ENCODE measurements around the gene PILRA. TPM values are rescaled to one million over a fixed set of nuclear protein-coding genes. Genes with fewer than 3 reads are reported as not detected.
"Not testable (repeated sequence)": the region's sequence is repeated elsewhere in the genome, so short reads cannot be mapped to it uniquely, and the experiment has no call there.

The PILRA gene
- total and polyA plus RNA-seq, 10 of the 15 experiments (the other 5 are each of a cell fraction or from before 2014, with no cell fraction given): 6.6 to 43.3 (median 11.5) TPM

DNA sequence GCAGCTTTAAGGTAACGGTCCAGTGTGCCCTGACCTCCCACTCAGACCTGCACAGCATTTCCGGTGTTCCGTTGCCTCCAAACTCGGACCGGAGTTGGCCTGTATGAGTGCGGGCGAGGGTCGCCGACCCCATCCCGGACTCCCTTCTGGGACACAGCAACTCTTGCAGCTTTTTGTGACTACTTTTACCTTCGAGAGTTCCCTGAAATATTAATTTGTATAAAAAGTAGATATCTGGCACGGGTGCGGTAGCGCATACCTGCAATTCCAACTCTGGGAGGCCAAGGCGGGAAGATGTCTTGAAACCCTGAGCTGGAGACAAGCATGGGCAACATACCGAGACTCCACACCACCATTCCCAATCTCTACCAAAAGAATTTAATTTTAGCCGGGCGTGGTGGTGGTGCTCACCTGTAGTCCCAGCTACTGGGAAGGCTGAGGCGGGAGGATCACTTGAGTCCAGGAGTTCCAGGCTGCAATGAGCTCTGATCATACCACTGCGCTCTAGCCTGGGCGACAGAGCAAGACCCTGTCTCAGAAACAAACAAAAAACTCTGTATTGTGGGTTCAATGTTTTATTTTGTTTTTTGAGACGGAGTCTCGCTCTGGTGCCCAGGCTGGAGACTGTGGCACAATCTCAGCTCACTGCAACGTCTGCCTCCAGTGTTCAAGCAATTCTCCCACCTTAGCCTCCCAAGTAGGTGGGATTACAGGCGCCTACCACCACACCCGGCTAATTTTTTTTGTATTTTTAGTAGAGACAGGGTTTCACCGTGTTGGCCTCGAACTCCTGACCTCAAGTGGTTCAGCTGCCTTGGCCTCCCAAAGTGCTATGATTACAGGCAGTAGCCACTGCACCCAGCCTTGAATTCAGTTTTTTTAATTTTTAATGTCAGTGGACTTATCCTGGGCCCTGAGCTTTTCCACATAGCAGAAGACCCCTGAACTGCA is 64.1 kb downstream of the PILRA start:
- ATAC-seq: no peak
- CTCF ChIA-PET: interaction anchor here (0.6 to 2.8 kb wide), 7 partner anchors 13 to 299 kb away, joined by 3 to 13 read pairs (median 3); partner anchors contain the start of genes FBXO24 and LRCH4
- peaks cover 26% of the 10 kb centered on the region for H3K79me2 ChIP-seq (ENCODE audit: control insufficient read depth, insufficient read depth, low read length)
- peak overlapping the region; percentile 56 for H3K4me3 ChIP-seq
- intact Hi-C loops (cut with micrococcal nuclease; ENCODE audit: unreplicated experiment) (no loop called here), in situ Hi-C loops (cut with MboI) (no loop called here)
- BruUV-seq (replicated peaks): no TSS peak
- H2AFZ ChIP-seq (ENCODE audit: control insufficient read depth, low read depth, low read length): no peak overlapping the region
- WGBS (ENCODE audit: insufficient coverage, insufficient replicate concordance, low lambda C conversion rate, missing lambda C conversion rate): 88% methylated on average over 28 of the region's 28 CpGs
- H4K20me1 ChIP-seq (ENCODE audit: control insufficient read depth, insufficient read depth): no peaks in the 10 kb centered on the region
- DNase-seq (ENCODE audit: low read depth, low spot score): no peak
- H3K9ac ChIP-seq (ENCODE audit: control insufficient read depth, insufficient read depth, low read length): peak overlapping the region; percentile 83; the same call in 1 of the 2 replicates
- peak overlapping the region; percentile 56 for H3K4me2 ChIP-seq (ENCODE audit: control insufficient read depth, insufficient read depth)
- TF ChIP-seq RB1 (IDR thresholded peaks at IDR 0.05; ENCODE audit: borderline replicate concordance): no peak
- TF ChIP-seq HDGF (IDR thresholded peaks at IDR 0.05): peak; percentile 2; the same call in 1 of the 2 replicates
- POLR2A ChIA-PET: interaction anchor here (0.5 to 2.6 kb wide), 22 partner anchors 7 to 336 kb away, joined by 3 to 18 read pairs (median 4); partner anchors contain the start of genes FBXO24, TSC22D4 and ZCWPW1
- no peaks in the 10 kb centered on the region for H3K9me3 ChIP-seq (replicated peaks; ENCODE audit: control insufficient read depth, insufficient read depth, low read length)
- H3K27me3 ChIP-seq (replicated peaks in 1 of 2; ENCODE audit: control insufficient read depth in 2 of 2, insufficient read depth in 2 of 2, low read length in 1 of 2): no peaks in the 10 kb centered on the region
- SMC1A ChIA-PET (ENCODE audit: uncharacterized antibody, unreplicated experiment): interaction anchor here (0.6 to 1.4 kb wide), 4 partner anchors 15 to 122 kb away, joined by 3 to 4 read pairs (median 4); partner anchors contain the start of gene TSC22D4
- RAD21 ChIA-PET (ENCODE audit: unreplicated experiment): interaction anchor here (0.8 to 1.0 kb wide), 3 partner anchors 13 to 30 kb away, joined by 3 to 7 read pairs (median 3); no protein-coding TSS in a partner anchor
- H3K36me3 ChIP-seq (ENCODE audit: control insufficient read depth in 2 of 2, insufficient read depth in 2 of 2, low read length in 1 of 2): peaks cover 5 to 13% of the 10 kb centered on the region in 2 experiments; a peak in 3 of 4 replicates
- FAIRE-seq: peak; percentile 44
- H3K4me1 ChIP-seq (ENCODE audit: control insufficient read depth, insufficient read depth, low read length): peaks cover 13% of the 10 kb centered on the region
- no peak overlapping the region for H3K27ac ChIP-seq (ENCODE audit: control insufficient read depth, insufficient read depth)

DNA sequence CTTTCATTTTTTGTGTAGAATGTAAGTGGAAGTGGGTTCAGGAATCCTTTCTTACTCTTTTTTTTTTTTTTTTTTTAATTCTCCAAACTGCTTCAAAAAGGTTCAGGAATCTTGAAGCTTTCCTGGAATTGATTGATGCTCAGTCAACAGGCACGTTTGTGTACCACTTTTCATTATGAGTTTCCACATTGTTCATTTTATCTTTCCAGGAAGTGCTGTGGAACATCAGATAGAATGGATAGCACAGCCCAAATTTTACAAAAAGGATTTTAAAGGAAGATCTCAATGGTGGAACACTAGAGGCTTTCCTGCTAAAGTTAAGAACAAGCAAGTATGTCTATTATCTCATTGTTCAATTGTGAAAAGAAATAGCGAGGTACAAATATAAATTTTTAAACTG is 64.9 kb downstream of the PILRA start:
- Histone ChIP-seq H3K4me3 (no peak overlapping the region), H3K36me3 (ENCODE audit: control insufficient read depth in 2 of 2, insufficient read depth in 2 of 2, low read length in 1 of 2) (peaks cover 3 to 9% of the 10 kb centered on the region in 2 experiments; a peak in 3 of 4 replicates), H3K9ac (ENCODE audit: control insufficient read depth, insufficient read depth, low read length) (no peak overlapping the region), H3K27me3 (replicated peaks in 1 of 2; ENCODE audit: control insufficient read depth in 2 of 2, insufficient read depth in 2 of 2, low read length in 1 of 2) (no peaks in the 10 kb centered on the region), H3K27ac (ENCODE audit: control insufficient read depth, insufficient read depth) (no peak overlapping the region), H2AFZ (ENCODE audit: control insufficient read depth, low read depth, low read length) (no peak overlapping the region), H3K9me3 (replicated peaks; ENCODE audit: control insufficient read depth, insufficient read depth, low read length) (no peaks in the 10 kb centered on the region), H3K4me1 (ENCODE audit: control insufficient read depth, insufficient read depth, low read length) (peaks cover 13% of the 10 kb centered on the region), H3K4me2 (ENCODE audit: control insufficient read depth, insufficient read depth) (no peak overlapping the region), H4K20me1 (ENCODE audit: control insufficient read depth, insufficient read depth) (no peaks in the 10 kb centered on the region), H3K79me2 (ENCODE audit: control insufficient read depth, insufficient read depth, low read length) (peaks cover 22% of the 10 kb centered on the region)
- ChIA-PET POLR2A (interaction anchor here (1.1 to 2.6 kb wide), 3 partner anchors 10 to 73 kb away, joined by 4 to 18 read pairs (median 8); partner anchors contain the start of gene ZCWPW1), RAD21 (ENCODE audit: unreplicated experiment) (interaction anchor here (0.8 kb wide), 1 partner anchor 18 kb away, joined by 3 read pairs; no protein-coding TSS in a partner anchor), SMC1A (ENCODE audit: uncharacterized antibody, unreplicated experiment) (no interaction called here), CTCF (interaction anchor here (0.6 to 2.8 kb wide), 3 partner anchors 12 to 44 kb away, joined by 3 to 13 read pairs (median 3); no protein-coding TSS in a partner anchor)
- FAIRE-seq (no peak), ATAC-seq (no peak), DNase-seq (ENCODE audit: low read depth, low spot score) (no peak)
- intact Hi-C loops (cut with micrococcal nuclease; ENCODE audit: unreplicated experiment): no loop called here
- in situ Hi-C loops (cut with MboI): no loop called here
- WGBS (ENCODE audit: insufficient coverage, insufficient replicate concordance, low lambda C conversion rate, missing lambda C conversion rate): 50% methylated on average over 2 of the region's 2 CpGs
- no TSS peak for BruUV-seq (replicated peaks)
- TF ChIP-seq, protein P1, sequence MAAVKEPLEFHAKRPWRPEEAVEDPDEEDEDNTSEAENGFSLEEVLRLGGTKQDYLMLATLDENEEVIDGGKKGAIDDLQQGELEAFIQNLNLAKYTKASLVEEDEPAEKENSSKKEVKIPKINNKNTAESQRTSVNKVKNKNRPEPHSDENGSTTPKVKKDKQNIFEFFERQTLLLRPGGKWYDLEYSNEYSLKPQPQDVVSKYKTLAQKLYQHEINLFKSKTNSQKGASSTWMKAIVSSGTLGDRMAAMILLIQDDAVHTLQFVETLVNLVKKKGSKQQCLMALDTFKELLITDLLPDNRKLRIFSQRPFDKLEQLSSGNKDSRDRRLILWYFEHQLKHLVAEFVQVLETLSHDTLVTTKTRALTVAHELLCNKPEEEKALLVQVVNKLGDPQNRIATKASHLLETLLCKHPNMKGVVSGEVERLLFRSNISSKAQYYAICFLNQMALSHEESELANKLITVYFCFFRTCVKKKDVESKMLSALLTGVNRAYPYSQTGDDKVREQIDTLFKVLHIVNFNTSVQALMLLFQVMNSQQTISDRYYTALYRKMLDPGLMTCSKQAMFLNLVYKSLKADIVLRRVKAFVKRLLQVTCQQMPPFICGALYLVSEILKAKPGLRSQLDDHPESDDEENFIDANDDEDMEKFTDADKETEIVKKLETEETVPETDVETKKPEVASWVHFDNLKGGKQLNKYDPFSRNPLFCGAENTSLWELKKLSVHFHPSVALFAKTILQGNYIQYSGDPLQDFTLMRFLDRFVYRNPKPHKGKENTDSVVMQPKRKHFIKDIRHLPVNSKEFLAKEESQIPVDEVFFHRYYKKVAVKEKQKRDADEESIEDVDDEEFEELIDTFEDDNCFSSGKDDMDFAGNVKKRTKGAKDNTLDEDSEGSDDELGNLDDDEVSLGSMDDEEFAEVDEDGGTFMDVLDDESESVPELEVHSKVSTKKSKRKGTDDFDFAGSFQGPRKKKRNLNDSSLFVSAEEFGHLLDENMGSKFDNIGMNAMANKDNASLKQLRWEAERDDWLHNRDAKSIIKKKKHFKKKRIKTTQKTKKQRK (IDR thresholded peaks at IDR 0.05; ENCODE audit: low read depth, low read length): no peak

DNA sequence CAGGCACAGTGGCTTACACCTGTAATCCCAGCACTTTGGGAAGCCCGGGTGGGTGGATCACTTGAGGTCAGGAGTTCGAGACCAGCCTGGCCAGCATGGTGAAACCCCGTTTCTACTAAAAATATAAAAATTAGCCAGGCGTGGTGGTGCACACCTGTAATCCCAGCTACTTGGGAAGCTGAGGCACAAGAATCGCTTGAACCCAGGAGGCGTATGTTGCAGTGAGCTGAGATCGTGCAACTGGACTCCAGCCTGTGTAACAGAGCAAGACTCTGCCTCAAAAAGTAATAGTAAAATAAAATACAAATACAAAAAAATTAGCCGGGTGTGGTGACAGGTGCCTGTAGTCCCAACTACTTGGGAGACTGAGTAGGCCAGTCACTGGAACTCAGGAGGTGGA is 65.4 kb downstream of the PILRA start:
- CTCF ChIA-PET; H3K9me3 ChIP-seq (replicated peaks; ENCODE audit: control insufficient read depth, insufficient read depth, low read length); FAIRE-seq; H3K9ac ChIP-seq (ENCODE audit: control insufficient read depth, insufficient read depth, low read length); ATAC-seq; DNase-seq (ENCODE audit: low read depth, low spot score); in situ Hi-C loops (cut with MboI); H2AFZ ChIP-seq (ENCODE audit: control insufficient read depth, low read depth, low read length); H3K36me3 ChIP-seq (ENCODE audit: control insufficient read depth in 2 of 2, insufficient read depth in 2 of 2, low read length in 1 of 2); SMC1A ChIA-PET (ENCODE audit: uncharacterized antibody, unreplicated experiment); H3K4me2 ChIP-seq (ENCODE audit: control insufficient read depth, insufficient read depth); H3K4me3 ChIP-seq; BruUV-seq (replicated peaks); H4K20me1 ChIP-seq (ENCODE audit: control insufficient read depth, insufficient read depth); H3K27ac ChIP-seq (ENCODE audit: control insufficient read depth, insufficient read depth); RAD21 ChIA-PET (ENCODE audit: unreplicated experiment); H3K27me3 ChIP-seq (replicated peaks in 1 of 2; ENCODE audit: control insufficient read depth in 2 of 2, insufficient read depth in 2 of 2, low read length in 1 of 2); intact Hi-C loops (cut with micrococcal nuclease; ENCODE audit: unreplicated experiment): not testable (repeated sequence)
- Histone ChIP-seq H3K79me2 (ENCODE audit: control insufficient read depth, insufficient read depth, low read length) (peaks cover 22% of the 10 kb centered on the region), H3K4me1 (ENCODE audit: control insufficient read depth, insufficient read depth, low read length) (peaks cover 11% of the 10 kb centered on the region)
- POLR2A ChIA-PET: interaction anchor here (1.1 to 2.6 kb wide), 3 partner anchors 10 to 73 kb away, joined by 4 to 18 read pairs (median 8); partner anchors contain the start of gene ZCWPW1
- 77% methylated on average over 8 of the region's 8 CpGs for WGBS (ENCODE audit: insufficient coverage, insufficient replicate concordance, low lambda C conversion rate, missing lambda C conversion rate)
